ENCODE results near the gene CES1.
A peak's percentile ranks its signal among the peaks of the same experiment; 100 is the strongest.

Gene CES1

DNA sequence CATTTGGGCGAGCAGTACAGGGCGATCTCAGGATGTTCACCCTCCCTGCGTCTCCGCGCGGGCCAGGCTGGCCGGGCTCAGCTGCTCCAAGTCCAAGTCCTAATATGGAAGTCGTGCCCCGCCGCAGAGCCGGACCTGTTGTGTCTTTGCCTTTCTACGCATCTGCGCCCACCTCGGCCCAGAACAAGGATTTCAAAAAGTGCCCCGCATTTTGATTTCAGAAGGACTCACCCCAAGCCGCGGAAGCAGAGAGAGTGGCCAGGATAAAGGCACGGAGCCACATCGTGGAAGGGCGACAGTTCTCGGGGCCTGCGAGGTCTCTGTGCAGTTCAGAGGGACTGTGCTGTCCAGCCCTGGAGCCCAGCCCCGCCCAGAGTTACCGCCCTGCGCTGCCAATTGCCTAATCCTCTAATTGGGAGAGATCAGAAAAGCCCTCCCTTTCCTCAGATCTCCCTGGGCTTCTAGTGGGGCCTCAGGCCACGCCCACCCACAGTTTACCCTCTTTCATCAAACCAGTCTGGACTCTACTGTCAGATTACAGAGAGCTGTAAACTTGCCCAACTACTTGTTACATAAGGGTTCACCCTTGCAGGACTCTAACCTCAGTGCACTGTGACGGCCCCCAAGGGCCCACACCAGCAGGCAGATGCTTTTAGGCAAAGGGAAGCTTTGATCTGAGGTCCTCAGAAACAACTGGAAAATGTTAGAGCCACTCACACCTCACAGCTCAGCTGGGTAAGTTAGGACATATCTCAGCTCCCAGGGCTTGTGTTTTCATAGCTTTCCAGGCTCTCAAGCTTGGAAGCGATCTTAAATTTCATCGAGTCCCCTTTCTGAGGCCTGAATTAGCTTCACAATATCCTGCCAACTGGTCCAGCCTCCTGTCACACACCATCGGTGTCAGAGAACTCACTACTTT, at the start of gene CES1:
Gene CES1 (minus strand): TSS at position 324 of the 919 bp plus-strand sequence. CDS start 41 bp downstream, at position 283.
- DNase-seq, result peak; percentile 77
- H3K4me3 ChIP-seq (ENCODE audit: low read depth, low read length), result peak within 1 kb of the TSS; percentile 23
- no peak within 1 kb of the TSS for H3K27ac ChIP-seq
- no peaks in the 10 kb centered on the region for H3K9me3 ChIP-seq (ENCODE audit: severe bottlenecking)
- TF ChIP-seq, protein P1, sequence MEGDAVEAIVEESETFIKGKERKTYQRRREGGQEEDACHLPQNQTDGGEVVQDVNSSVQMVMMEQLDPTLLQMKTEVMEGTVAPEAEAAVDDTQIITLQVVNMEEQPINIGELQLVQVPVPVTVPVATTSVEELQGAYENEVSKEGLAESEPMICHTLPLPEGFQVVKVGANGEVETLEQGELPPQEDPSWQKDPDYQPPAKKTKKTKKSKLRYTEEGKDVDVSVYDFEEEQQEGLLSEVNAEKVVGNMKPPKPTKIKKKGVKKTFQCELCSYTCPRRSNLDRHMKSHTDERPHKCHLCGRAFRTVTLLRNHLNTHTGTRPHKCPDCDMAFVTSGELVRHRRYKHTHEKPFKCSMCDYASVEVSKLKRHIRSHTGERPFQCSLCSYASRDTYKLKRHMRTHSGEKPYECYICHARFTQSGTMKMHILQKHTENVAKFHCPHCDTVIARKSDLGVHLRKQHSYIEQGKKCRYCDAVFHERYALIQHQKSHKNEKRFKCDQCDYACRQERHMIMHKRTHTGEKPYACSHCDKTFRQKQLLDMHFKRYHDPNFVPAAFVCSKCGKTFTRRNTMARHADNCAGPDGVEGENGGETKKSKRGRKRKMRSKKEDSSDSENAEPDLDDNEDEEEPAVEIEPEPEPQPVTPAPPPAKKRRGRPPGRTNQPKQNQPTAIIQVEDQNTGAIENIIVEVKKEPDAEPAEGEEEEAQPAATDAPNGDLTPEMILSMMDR (IDR thresholded peaks at IDR 0.05; ENCODE audit: low read depth, low read length), result no peak
- no peaks in the 10 kb centered on the region for H3K36me3 ChIP-seq
- no peaks in the 10 kb centered on the region for H3K27me3 ChIP-seq (ENCODE audit: insufficient read depth, low read depth, severe bottlenecking)

DNA sequence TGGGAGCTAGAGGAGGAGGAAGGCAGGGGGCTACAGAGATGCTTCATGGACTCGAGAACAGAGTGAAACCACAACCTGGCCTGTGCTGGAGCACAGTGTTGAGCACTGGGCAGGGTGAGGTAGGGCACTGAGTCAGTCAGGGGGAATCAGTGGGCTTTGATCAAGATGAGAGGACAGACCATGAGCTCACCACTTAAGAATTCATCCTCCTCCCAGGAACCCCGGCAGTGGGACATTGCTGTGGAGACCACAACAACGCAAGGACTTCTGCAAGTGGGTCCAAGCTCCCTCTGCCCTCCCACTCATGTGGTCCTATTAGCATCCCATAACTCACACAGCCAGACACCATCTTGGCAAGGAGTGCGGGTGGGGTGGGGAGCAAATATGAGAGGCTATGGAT, 44.0 kb upstream of the CES1 start:
- Histone ChIP-seq H3K27me3 (ENCODE audit: insufficient read depth, low read depth, severe bottlenecking) (no peaks in the 10 kb centered on the region), H3K4me3 (ENCODE audit: low read depth, low read length) (no peak overlapping the region), H3K36me3 (no peaks in the 10 kb centered on the region), H3K27ac (no peak overlapping the region), H3K9me3 (ENCODE audit: severe bottlenecking) (no peaks in the 10 kb centered on the region)
- no peak for DNase-seq
- TF ChIP-seq, protein P1 (IDR thresholded peaks at IDR 0.05; ENCODE audit: low read depth, low read length), result no peak

DNA sequence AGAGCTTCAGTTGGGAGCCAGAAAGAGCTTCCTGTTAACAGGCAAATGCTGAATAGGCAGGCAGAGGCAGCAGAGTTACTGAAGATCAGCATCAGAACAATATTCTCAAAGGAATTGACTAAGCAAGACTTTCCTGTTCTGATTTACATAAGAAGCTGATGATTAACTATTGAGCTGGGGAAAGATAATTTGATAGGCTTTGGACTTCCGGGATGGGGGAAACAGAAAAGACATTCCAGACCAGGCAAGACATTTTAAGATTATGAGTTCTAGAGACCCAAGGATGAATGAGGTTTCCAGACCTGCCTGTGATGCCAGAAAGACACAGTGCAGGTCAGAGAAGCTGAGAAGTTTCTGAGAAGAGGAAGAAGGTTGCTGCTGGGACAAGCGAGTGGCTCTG, 42.4 kb upstream of the CES1 start, which contains the start of gene CES5A:
Gene CES5A (minus strand): TSS at position 101 of the 400 bp plus-strand sequence. CDS start 152 bp downstream, outside the sequence.
- Histone ChIP-seq H3K36me3 (no peaks in the 10 kb centered on the region), H3K27me3 (ENCODE audit: insufficient read depth, low read depth, severe bottlenecking) (no peaks in the 10 kb centered on the region), H3K9me3 (ENCODE audit: severe bottlenecking) (no peaks in the 10 kb centered on the region), H3K4me3 (ENCODE audit: low read depth, low read length) (no peak within 1 kb of the TSS), H3K27ac (no peak within 1 kb of the TSS)
- DNase-seq, result no peak
- TF ChIP-seq, protein P1 (IDR thresholded peaks at IDR 0.05; ENCODE audit: low read depth, low read length), result no peak

- H3K9me3 ChIP-seq (ENCODE audit: severe bottlenecking), result no peaks in the 10 kb centered on the region
- no peak for DNase-seq
- H3K27me3 ChIP-seq (ENCODE audit: insufficient read depth, low read depth, severe bottlenecking), result no peaks in the 10 kb centered on the region
These were observed 40.2 kb upstream of the CES1 start for GRCh38 chr16:55873122-55873521.

GRCh38 chr16:55872130-55872529, 39.2 kb upstream of the CES1 start:
- TF ChIP-seq, protein P1 (IDR thresholded peaks at IDR 0.05; ENCODE audit: low read depth, low read length), result no peak
- H3K36me3 ChIP-seq, result no peaks in the 10 kb centered on the region
- no peak for DNase-seq
- no peak overlapping the region for H3K27ac ChIP-seq
- H3K9me3 ChIP-seq (ENCODE audit: severe bottlenecking), result no peaks in the 10 kb centered on the region
- no peaks in the 10 kb centered on the region for H3K27me3 ChIP-seq (ENCODE audit: insufficient read depth, low read depth, severe bottlenecking)
- H3K4me3 ChIP-seq (ENCODE audit: low read depth, low read length), result no peak overlapping the region

More at GRCh38 chr16:55873122-55873521, 40.2 kb upstream of the CES1 start:
- Histone ChIP-seq H3K36me3 (no peaks in the 10 kb centered on the region), H3K27ac (no peak overlapping the region), H3K4me3 (ENCODE audit: low read depth, low read length) (no peak overlapping the region)
- TF ChIP-seq, protein P1 (IDR thresholded peaks at IDR 0.05; ENCODE audit: low read depth, low read length), result no peak

Measured in WERI-Rb-1 (cell line).